ENCODE measurements around the gene TBC1D22A.
"Not testable (repeated sequence)": the region's sequence is repeated elsewhere in the genome, so short reads cannot be mapped to it uniquely, and the experiment has no call there.

The TBC1D22A gene

DNA sequence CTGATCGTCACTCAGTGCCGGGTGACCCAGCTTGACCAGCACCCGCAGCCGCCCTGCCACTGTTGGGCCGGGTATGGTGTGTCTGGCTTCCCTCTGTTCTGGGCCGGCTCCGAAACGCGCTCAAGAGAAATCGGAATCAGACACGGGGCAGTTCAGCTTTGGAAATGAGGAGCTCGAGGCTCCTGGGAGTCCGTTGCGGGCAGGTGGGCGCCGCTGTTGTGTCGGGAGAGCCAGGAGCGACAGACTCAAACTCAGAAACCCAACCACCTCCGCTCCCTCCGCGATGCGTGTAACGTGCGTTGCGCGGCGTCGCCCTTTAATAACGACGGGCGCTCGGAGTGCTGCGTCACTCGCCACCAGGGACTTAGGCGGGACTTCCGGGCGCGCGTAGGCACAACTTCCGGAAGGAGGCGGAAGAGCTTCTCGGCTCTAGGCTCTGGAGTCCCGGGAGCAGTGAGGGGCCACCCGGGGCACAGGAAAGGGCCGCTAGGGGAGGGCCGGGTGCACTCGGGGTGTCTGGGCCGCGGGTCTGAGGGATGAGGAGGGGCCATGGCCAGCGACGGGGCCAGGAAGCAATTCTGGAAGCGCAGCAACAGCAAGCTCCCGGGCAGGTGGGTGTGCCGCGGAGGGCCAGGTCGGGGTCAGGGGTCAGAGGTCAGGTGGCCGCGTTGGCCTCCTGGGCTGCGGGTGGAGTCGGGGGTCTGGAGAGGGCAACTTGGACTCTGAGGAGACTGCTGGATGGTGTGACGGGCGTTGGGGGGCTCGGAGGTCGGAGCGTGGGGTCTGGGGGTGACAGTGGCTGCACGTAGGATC is at the start of gene TBC1D22A:
TSS of gene TBC1D22A (plus strand) at position 413 of the 813 bp plus-strand sequence. CDS start at position 550, 137 bp downstream.
- FAIRE-seq: peak; percentile 88

DNA sequence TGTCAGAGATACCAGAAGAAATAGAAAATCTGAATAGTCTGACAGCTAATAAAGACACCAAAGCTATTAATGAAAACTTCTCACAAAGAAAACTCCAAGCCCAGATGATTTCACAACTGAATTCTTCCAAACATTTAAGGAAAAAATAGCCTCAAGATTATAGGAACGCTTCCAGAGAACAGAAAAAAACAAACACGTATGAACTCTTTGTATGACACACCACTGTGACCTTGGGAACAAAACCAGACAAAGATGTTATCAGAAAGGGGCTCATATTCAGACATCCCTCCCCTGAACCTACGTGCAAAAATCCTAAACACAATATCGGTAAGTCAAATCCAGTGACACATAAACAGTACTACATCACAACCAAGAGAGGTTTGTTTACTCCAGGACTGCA is 47.9 kb upstream of the TBC1D22A start:
- no peak for FAIRE-seq

DNA sequence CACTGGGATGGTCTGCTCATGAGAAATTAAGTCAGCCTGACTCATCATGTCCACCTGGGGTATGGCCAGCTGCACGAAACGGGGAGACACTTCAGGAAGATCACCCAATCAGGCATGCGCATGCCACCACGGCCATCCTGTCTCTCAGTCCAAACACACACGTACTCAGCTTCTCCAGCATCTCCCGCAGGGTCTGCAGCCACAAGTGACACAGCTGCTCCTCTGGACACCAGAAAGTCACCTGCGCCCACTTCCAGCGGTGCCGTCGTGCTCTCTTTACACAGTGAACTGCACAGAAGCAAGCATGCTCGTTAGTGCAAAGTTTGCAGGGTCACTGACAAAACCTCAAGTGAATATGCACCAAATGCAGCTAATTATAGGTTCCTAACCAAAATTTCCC is 42.5 kb upstream of the TBC1D22A start:
- FAIRE-seq: no peak

GRCh38 chr22:46721501-46722085 is 40.9 kb upstream of the TBC1D22A start:
- FAIRE-seq: no peak

- no peak for FAIRE-seq
Observed at GRCh38 chr22:46723882-46724281, 38.6 kb upstream of the TBC1D22A start.

DNA sequence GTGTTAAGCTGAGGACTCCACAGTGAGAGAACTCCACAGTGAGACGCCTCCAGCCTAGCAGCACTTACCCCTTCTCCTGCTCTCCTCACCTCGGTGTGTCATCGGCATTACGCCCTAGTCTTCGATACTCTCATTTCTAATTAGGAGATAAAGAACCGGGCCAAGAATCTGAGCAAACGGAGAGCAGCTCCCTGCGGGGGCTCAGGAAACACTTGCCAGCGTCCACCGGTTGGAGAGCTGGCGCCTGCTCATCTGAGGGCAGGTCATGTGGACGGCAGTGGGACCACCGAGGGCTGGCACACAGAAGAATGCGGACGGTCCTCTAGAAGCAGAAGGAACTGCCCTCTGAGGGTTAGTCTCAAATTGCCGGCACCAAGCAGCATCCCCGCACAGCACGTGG is 37.4 kb upstream of the TBC1D22A start:
- FAIRE-seq: no peak

DNA sequence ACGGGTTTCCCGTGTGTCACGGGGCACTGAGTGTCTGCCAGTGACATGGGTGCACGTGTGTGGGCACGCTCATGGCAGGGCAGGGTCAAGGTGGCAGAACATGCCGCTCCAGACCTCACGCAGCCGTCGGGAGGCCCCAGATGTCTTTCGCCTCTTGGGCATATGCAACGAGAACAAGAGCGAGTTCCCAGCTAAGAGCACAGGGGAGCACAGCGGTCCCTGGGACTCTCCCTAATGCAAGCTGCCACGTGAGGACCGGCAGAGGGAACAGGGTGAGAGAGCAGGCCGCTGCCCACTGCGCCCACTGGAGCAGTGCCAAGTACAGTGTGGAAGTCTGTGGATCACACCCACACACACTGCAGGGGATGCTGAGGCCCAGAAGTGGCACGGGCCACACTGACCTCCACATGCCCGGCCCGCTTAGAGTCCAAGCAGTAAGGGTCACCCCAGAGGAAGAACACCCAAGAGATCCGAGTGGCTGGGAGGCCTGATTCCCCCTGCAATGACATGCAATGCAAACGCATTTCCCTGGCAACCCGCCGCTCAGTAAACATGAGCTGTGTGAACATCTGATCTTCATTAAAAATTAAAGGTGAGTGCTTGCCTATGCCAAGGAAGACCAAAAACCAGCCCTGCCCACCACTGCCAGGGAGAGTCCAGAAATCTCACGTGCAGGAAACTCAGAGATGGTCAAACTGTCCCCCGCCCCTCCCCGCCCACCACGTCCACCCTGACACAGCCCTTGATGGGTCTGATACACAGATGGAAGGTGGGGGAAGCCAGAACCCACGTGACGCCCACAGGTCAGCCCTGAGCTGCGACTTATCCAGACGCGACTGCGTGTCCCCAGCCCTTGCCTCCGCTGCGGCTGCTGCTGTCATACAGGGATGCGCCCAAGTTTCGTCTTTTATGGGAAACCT is 36.1 kb upstream of the TBC1D22A start:
- FAIRE-seq: no peak

DNA sequence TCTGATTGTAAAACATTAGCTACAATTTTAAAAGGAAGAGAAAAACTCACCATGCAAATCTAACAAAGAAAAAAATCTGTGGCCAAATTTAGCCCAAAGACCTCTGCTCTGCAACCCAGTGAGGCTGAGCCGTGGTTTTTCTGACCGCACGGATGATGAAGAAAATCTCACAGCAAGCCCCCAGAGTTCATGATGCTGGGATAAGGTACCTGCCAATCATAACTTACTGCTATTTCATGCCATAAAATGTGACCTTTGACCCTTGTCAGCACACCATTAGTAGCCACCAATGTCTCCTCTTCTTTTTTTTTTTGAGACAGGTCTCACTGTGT is 35.5 kb upstream of the TBC1D22A start:
- FAIRE-seq: no peak

GRCh38 chr22:46727813-46728364 is 34.6 kb upstream of the TBC1D22A start:
- no peak for FAIRE-seq

DNA sequence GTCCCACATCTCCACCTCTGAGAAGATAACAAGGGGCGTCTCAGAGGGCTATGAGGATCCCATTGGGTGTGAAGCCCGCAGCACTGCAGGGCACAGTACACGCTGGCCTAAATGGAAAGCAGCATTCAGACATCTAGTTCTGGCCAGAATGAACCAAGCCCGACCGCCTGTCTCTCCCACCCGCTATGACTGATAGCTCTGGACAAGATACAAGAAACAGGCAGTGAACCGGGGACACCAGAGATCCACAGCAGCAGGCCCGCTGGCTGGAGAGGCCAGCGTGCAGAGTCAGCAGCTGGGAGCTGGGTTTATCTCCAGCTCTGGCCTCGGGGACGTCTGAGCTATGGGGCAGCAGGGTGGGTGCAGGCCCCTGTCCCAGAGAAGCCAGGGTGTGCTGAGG is 34.0 kb upstream of the TBC1D22A start:
- no peak for FAIRE-seq

DNA sequence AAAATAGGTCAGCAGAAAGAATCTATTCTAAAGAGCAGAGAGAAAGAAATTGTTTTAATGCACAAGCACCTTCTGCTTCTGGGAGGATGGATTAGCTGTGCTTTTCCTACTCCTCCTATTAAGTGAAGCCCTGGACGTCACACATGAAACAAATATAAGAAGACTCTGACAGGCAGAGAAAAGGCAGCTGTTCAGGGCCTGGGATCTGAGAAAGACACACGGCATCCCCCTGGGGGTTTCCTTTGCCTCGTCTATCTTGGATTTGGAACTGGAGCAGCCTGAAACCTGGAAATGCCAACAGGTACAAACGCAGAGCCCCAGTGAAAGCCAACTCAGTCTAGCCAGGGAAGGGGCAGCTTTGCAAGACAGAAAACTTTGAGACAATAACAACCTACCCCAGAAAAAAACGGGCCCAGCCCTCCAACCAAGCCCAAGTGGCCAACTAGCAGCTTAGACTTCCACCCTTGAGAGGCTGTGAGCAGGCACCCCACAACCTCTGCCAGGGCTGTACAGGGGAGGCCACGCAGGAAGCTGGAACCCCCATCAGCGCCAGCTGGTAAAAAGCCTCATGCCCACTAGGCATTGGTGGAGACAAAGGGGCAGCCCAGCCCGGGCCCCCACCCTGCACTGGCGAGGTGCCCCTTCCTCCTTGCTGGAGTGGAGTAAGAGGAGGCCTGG is 31.7 kb upstream of the TBC1D22A start:
- FAIRE-seq: no peak

- FAIRE-seq: no peak
Observed at GRCh38 chr22:46731246-46732040, 31.0 kb upstream of the TBC1D22A start.

DNA sequence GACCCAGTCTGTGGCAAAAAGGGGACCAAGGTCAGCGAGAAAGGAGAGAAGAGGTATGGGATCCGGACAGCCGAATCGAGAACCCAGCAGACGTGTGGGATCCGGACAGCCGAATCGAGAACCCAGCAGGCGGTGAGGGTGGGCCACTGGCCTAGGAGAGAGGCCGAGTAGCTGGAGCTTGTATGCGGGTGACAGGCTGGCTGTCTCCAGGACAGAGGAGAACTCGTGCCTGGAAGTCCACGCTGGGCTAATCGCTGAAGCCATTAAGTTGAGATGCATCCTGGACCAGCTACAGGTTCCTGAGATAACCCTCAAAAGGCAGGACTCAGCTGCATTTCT is 30.4 kb upstream of the TBC1D22A start:
- FAIRE-seq: no peak

DNA sequence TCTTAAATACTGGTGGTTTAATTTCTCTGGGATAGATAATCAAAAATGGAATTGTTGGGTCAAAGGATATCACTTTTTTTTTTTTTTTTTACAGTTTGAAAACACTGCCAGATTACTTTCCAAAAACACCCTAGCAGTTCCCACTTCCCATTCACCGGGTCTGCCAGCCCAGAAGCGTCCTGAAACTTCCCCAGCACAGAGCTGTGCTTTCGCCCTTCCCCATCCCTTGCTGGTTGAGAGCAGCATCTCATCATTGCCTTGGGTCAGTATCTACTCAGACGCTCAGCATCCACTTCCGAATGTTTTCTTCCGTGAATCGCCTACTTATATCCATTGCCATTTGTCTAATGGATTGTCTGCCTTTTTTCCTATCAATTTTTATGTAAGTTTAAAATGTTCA is 29.9 kb upstream of the TBC1D22A start:
- no peak for FAIRE-seq

DNA sequence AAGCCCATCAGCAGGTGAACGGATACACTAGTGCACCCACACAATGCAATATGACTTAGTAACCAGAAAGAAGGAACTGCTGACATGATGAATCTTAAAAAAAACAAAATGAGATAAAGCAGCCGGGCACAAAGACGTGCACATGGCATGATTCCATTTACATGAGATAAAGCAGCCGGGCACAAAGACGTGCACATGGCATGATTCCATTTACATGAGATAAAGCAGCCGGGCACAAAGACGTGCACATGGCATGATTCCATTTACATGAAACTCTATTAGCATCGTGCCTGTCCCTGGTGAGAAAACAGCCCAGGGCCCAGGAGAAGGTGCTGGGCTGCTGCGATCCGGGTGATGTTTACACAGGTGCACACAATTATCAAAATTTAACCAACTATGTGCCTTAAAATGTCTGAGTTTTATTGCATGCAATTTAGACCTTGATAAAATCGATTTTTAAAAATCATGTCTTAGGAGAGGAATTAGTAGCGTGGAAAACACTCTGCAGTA is 28.2 kb upstream of the TBC1D22A start:
- FAIRE-seq: not testable (repeated sequence)

- no peak for FAIRE-seq
Observed at GRCh38 chr22:46734830-46735453, 27.5 kb upstream of the TBC1D22A start.

GRCh38 chr22:46735747-46736608 is 26.5 kb upstream of the TBC1D22A start:
- FAIRE-seq: no peak

DNA sequence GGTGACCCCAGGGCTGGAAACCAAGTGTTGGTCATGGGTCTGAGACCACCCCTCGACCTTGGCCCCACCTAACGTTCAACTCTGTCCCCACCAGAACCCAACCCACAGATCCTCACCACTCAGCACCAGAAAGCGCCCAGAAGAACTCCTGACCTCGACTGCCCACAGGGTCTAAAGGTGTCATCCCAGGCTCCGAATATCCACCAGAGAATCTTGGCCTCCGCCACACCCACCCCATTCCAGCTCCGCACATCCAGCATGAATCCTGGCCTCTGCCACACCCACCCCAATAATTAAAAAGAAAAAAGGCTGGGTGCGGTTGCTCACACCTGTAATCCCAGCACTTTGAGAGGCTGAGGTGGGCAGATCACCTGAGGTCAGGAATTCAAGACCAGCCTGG is 25.7 kb upstream of the TBC1D22A start:
- no peak for FAIRE-seq

DNA sequence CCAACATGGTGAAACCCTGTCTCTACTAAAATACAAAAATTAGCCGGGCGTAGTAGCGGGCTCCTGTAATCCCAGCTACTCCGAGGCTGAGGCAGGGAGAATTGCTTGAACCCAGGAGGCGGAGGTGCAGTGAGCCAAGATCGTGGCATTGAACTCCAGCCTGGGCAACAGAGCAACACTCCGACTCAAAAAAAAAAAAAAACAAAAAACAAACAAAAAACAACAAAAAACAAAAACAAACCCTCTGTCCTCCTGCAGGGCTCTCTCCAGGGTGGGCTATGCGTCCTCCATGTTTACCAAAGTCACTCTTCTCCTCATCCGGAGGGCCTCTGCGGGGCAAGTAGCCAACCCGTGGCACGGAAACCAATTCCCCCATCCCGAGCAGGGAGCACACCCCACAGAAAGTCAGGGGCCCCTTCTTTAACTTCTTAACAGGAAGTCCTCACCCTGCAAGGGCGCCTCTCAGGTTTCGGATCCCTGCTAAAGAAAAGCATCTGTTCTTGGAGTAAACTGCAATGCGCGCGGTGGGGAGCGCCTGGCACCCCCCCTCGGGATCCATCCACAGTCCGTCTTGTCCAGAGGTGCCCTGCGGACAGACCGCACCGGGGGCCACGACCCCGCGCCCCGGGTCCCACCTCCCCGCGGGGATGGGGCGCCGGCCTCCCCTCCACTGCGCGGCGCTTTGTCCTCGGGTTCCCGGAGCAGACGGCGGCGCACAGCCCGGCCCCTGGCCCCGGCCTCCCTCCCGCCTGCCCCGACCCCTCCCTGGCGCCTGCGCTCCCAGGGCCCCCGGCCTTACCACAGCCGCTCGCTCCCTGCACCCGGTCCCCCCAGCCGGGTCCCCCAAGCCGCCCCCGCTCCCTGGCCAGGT is 25.1 kb upstream of the TBC1D22A start:
- no peak for FAIRE-seq

Measured in A204.1 (cell line).